ENCODE measurements around the gene GJA3. TPM values are rescaled to one million over a fixed set of nuclear protein-coding genes. Genes with fewer than 3 reads are reported as not detected.

GJA3 gene
- polyA plus RNA-seq, 1 donor from 2014 or later = 0.33 TPM

- Mint-ChIP-seq H3K27ac (no peak overlapping the region), H3K9me3 (no peaks in the 10 kb centered on the region), H3K4me3 (peak overlapping the region in 2 of 4 donors; percentile 65 to 74), H3K4me1 (peaks cover 8 to 18% (median 11%) of the 10 kb centered on the region in 3 donors), H3K27me3 (peaks cover 47% of the 10 kb centered on the region), H3K36me3 (peaks cover 4% of the 10 kb centered on the region)
These were observed 29.8 kb upstream of the GJA3 start for GRCh38 chr13:20190481-20191310.

GRCh38 chr13:20190076-20190475, 29.2 kb upstream of the GJA3 start:
- Mint-ChIP-seq H3K36me3 (peaks cover 4% of the 10 kb centered on the region), H3K4me1 (peaks cover 8 to 18% (median 11%) of the 10 kb centered on the region in 3 donors), H3K27ac (no peak overlapping the region), H3K27me3 (peaks cover 41% of the 10 kb centered on the region), H3K4me3 (peak overlapping the region in 1 of 4 donors; percentile 65), H3K9me3 (no peaks in the 10 kb centered on the region)

- Mint-ChIP-seq H3K36me3 (peaks cover 3% of the 10 kb centered on the region), H3K4me1 (peaks cover 3 to 7% (median 6%) of the 10 kb centered on the region in 3 donors), H3K9me3 (no peaks in the 10 kb centered on the region), H3K27me3 (peaks cover 33% of the 10 kb centered on the region), H3K27ac (no peak overlapping the region), H3K4me3 (peak overlapping the region in 1 of 4 donors; percentile 40)
These were observed 28.1 kb upstream of the GJA3 start for GRCh38 chr13:20188667-20189553.

- Mint-ChIP-seq H3K4me3 (no peak overlapping the region), H3K27ac (no peak overlapping the region)
These were observed 25.9 kb upstream of the GJA3 start for GRCh38 chr13:20186771-20187170.

GRCh38 chr13:20185366-20186056, 24.7 kb upstream of the GJA3 start:
- Mint-ChIP-seq H3K36me3 (peaks cover 3% of the 10 kb centered on the region), H3K4me3 (no peak overlapping the region), H3K27ac (peak overlapping the region in 1 of 3 donors; percentile 41), H3K27me3 (peaks cover 15% of the 10 kb centered on the region), H3K9me3 (no peaks in the 10 kb centered on the region), H3K4me1 (peaks cover 0 to 3% (median 1%) of the 10 kb centered on the region in 3 donors)

More at GRCh38 chr13:20186771-20187170, 25.9 kb upstream of the GJA3 start:
- H3K27me3 Mint-ChIP-seq = peaks cover 27% of the 10 kb centered on the region
- H3K9me3 Mint-ChIP-seq = no peaks in the 10 kb centered on the region
- H3K36me3 Mint-ChIP-seq = peaks cover 3% of the 10 kb centered on the region
- H3K4me1 Mint-ChIP-seq = peaks cover 0 to 3% (median 1%) of the 10 kb centered on the region in 3 donors

GRCh38 chr13:20182231-20182846, 21.5 kb upstream of the GJA3 start:
- no peaks in the 10 kb centered on the region for H3K9me3 Mint-ChIP-seq
- peaks cover 0 to 3% (median 0%) of the 10 kb centered on the region in 3 donors for H3K4me1 Mint-ChIP-seq
- no peak overlapping the region for H3K4me3 Mint-ChIP-seq
- H3K36me3 Mint-ChIP-seq = no peaks in the 10 kb centered on the region
- H3K27me3 Mint-ChIP-seq = peaks cover 35% of the 10 kb centered on the region
- H3K27ac Mint-ChIP-seq = no peak overlapping the region

GRCh38 chr13:20181188-20181587, 20.3 kb upstream of the GJA3 start:
- peaks cover 40% of the 10 kb centered on the region for H3K27me3 Mint-ChIP-seq
- H3K4me3 Mint-ChIP-seq = no peak overlapping the region
- H3K4me1 Mint-ChIP-seq = peaks cover 0 to 3% (median 0%) of the 10 kb centered on the region in 3 donors
- H3K27ac Mint-ChIP-seq = no peak overlapping the region
- no peaks in the 10 kb centered on the region for H3K9me3 Mint-ChIP-seq
- no peaks in the 10 kb centered on the region for H3K36me3 Mint-ChIP-seq

- Mint-ChIP-seq H3K4me1 (peaks cover 8 to 15% (median 13%) of the 10 kb centered on the region in 3 donors), H3K4me3 (peak overlapping the region in 1 of 4 donors; percentile 13), H3K27me3 (peaks cover 65% of the 10 kb centered on the region), H3K9me3 (no peaks in the 10 kb centered on the region), H3K36me3 (no peaks in the 10 kb centered on the region), H3K27ac (no peak overlapping the region)
These were observed 17.3 kb upstream of the GJA3 start for GRCh38 chr13:20178156-20178555.

- no peaks in the 10 kb centered on the region for H3K9me3 Mint-ChIP-seq
- no peak overlapping the region for H3K4me3 Mint-ChIP-seq
- H3K27ac Mint-ChIP-seq = no peak overlapping the region
- peaks cover 60% of the 10 kb centered on the region for H3K27me3 Mint-ChIP-seq
- H3K36me3 Mint-ChIP-seq = no peaks in the 10 kb centered on the region
- peaks cover 8 to 15% (median 13%) of the 10 kb centered on the region in 3 donors for H3K4me1 Mint-ChIP-seq
These were observed 16.4 kb upstream of the GJA3 start for GRCh38 chr13:20177049-20177831.

GRCh38 chr13:20175907-20176652, 15.2 kb upstream of the GJA3 start:
- Mint-ChIP-seq H3K27ac (no peak overlapping the region), H3K27me3 (peaks cover 60% of the 10 kb centered on the region), H3K36me3 (no peaks in the 10 kb centered on the region), H3K4me3 (no peak overlapping the region), H3K4me1 (peaks cover 8 to 15% (median 12%) of the 10 kb centered on the region in 3 donors), H3K9me3 (no peaks in the 10 kb centered on the region)

GRCh38 chr13:20175406-20175794, 14.5 kb upstream of the GJA3 start:
- peak overlapping the region in 1 of 4 donors; percentile 79 for H3K4me3 Mint-ChIP-seq
- no peaks in the 10 kb centered on the region for H3K9me3 Mint-ChIP-seq
- H3K27me3 Mint-ChIP-seq = peaks cover 63% of the 10 kb centered on the region
- H3K36me3 Mint-ChIP-seq = no peaks in the 10 kb centered on the region
- H3K27ac Mint-ChIP-seq = no peak overlapping the region
- H3K4me1 Mint-ChIP-seq = peaks cover 8 to 18% (median 12%) of the 10 kb centered on the region in 3 donors

GRCh38 chr13:20174656-20175405, 14.0 kb upstream of the GJA3 start:
- Mint-ChIP-seq H3K4me1 (peaks cover 8 to 19% (median 12%) of the 10 kb centered on the region in 3 donors), H3K4me3 (peak overlapping the region in 1 of 4 donors; percentile 79), H3K36me3 (peaks cover 1% of the 10 kb centered on the region), H3K27ac (peak overlapping the region in 2 of 3 donors; percentile 12 to 39), H3K9me3 (peaks cover 0 to 3% (median 0%) of the 10 kb centered on the region in 3 donors), H3K27me3 (peaks cover 64% of the 10 kb centered on the region)

All from IgD-negative memory B cell (primary cell).